Measurements from ENCODE around the gene ID3.

The ID3 gene

DNA sequence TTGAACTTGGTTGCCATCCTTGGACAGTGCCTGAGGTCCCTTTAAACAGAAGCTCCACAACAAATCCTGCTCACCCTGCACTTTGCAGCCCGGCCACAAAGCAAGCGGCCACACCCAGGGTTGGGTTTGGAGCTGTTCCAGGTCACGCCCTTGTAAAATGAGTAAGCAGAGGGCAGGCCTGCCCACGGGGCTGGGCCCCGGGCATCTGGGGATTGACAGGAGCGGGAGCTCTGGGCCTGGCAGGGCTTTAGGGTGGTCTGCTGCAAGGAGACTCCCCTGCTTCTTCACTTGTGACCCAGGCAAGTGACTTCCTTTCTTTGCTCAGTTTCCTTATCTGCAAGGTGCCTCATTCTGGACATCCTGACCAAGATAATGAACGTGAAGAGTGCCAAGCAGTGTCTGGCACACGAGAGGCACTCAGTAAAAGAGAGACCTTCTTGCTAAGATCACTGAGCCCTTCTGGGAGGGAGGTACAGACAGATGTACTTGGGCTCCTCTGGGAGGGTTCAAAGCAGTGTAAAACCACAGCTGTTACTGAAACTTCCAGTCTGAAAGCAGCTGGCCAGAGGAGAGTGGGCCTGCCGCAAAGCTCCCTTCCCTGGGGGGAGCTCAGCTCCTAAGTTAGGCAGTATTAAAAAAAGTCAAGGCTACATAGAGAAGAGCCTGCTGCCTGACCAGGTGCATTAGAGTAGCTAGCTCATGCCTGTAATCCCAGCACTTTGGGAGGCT lies 30.9 kb downstream of the ID3 start:
- no peak for DNase-seq

DNA sequence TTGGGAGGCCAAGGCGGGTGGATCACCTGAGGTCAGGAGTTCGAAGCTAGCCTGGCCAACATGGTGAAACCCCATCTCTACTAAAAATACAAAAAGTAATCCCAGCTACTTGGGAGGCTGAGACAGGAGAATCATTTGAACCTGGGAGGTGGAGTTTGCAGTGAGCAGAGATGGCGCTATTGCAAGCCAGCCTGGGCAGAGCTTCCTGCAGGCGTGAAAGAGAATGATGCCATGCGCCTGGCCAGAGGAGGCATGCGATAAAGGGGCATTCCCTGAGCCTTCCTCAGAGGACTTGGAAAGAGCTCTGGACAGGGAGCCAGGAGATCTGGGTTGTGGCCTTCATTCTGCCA lies 31.4 kb downstream of the ID3 start:
- no peak for DNase-seq

DNA sequence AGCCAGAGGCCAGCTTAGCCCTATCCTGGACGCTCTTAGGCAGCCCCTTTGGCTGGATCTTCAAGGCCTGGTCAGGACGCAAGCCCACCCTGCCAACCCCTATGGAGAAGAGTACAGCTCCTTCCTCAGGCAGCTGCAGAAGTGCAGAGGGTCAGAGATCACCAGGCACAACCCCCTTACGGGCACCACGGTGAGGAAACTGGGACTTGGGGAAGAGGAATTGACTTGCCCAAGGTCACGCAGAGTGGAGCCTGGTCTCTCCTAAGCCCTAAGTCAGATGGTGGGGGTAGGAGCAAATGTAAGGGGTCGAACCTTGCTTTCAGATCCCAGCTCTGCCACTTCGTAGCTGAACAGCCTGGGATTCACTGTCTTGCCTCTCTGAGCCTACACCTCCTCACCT lies 31.9 kb downstream of the ID3 start:
- no peak for DNase-seq

- no peak for DNase-seq
Measured at GRCh38 chr1:23526329-23527041, 32.8 kb downstream of the ID3 start.

- DNase-seq: no peak
Measured at GRCh38 chr1:23525558-23526250, 33.6 kb downstream of the ID3 start.

DNA sequence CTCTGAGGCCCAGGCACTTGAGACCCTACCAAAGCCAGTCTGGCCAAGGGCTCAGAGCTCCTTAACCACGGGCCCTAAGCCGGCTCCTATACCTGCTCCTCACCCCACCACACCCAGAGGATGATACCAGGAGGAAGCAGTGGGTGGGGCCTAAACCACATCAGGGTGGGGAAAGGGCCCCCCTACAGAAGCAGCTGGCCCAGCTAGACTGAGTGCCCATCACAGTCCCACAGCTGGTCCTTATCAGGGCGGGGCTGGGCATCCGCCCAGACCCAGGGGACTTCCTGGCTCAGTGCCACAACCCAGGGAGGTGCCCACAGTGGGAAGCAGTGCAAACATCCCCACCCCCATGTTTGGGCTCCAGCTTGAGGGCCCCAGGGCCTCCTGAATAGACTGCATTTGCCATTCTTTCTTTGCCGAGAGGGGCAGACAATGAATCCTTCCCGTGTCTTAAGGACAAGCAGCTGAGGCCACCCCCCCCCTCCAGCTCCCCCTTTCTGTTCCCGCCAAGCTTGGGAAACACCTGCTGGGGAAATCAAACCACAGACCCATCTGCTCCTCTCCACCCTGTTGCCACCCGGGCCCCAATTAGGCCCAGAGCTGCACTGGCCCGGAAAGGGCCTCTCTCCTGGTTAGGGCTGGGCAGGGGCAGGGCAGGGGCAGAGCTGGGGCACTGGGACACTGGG lies 34.4 kb downstream of the ID3 start:
- DNase-seq: no peak

DNA sequence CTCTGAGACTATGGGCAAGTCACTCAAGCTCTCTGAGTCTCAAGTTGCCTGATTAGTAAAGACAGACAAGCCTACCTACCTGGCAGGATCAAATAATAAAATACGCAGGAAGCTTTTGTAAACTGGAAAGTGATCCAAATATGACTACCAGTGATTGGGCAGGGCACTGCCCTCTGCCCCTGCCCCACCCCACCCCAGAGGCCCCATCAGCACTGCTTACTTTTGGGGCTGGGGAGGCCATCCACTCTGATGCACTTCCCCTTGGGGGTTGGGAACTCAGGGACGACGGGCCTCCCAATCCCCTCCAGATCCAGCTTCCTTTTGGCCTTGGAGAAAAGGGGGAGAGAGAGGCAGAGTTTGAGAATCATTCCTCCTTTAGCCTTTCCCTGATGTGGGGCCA lies 35.1 kb downstream of the ID3 start:
- DNase-seq: no peak

GRCh38 chr1:23522244-23522982 lies 36.9 kb downstream of the ID3 start:
- no peak for DNase-seq

DNA sequence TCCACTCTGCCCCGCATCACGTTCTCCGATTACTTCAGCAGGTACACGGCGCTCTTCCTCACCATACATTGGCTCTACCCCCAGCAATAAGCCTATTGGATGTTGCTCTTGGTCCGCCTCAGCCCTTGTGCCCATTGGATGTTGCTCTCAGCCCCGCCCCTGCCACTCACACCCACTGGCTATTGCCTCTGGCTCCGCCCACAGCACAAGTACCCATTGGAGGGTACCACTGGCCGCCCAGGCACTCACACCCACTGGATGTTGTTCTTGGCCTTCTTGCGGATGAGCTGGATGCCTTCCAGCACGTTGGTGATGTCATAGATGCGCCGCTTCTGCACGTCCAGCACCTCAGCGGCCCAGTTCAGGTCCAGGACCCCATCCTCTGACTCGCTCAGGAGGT lies 37.7 kb downstream of the ID3 start:
- no peak for DNase-seq

DNA sequence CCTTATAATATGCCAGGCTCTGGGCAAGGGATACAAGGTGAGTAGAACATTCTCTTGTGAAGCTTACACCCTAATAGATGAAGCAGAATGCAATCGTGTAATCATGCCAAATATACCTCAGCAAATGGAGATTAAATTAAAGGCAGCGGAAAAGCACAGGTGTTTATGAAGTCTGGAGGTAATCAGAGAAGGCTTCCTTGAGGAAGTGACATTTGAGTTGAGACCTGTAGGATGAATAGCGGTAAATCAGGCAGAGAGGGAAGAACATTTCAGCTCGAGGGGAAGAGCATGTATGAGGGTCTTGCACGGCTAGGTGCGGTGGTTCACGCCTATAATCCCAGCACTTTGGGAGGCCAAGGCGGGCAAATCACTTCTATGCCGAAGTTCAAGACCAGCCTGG lies 41.7 kb downstream of the ID3 start:
- DNase-seq: no peak

DNA sequence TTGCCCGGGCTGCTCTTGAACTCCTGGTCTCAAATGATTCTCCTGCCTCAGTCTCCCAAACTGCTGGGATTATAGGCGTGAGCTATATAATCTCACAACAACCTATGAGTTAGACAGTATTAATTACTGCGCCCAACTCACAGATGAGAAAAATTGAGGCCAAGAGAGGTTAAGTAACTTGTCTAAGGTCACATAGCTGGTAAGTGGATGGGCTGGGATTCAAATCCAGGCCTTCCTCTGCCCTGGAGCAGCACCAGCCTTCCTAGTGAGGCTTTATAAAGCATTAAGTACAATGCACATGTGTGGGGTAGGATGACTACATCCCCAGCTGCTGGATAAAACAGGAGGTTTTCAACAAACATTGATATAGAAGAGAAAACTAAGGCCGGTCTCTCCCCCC lies 43.4 kb downstream of the ID3 start:
- no peak for DNase-seq

DNA sequence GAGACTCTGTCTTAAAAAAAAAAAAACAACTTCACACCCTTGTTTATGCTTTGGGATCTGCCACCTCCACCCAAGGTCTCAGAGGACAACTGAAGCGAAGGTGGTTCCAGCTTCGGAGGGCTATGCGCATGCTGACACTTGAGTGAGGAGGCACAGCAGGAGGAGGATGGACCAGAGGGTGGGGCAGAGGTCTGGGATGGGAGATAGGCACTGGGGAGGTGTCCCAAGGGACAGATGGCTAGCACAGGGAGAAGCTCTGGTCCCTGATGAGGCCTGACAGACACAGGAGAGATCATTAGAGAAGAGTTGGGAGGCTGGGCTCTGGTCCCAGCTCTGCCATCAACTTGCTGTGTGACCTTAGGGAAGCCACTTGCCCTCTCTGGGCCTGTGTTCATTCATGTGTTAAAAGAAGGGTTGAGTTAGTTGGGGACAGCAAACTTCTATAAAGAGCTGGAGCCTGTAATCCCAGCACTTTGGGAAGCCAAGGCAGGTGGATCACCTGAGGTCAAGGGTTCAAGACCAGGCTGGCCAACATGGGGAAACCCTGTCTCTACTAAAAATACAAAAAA lies 45.1 kb downstream of the ID3 start:
- no peak for DNase-seq

DNA sequence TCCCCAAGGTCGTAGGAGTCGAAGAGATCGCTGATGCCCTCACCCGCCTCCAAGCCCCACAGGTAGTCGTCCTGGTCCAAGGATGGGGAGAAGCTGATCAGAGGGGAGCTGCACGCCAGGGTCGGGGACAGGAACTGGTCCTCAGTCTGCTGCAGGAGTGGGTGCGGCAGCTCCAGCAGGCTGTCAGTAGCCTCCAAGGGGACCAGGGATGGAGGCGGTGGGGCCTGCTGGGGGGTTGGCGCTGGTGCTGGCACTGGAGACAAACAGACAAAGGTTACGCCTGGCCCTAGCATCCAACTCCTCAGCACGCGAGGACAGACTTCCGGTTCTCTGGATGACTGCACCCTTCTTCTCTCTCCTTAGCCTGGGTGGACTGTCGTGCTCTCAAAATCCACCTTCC lies 49.4 kb downstream of the ID3 start:
- no peak for DNase-seq

Measured in amygdala (tissue), 56 donors.